Body of pancreas (tissue), 4 donors: ENCODE measurements around the gene NLGN1. TPM values are rescaled to one million over a fixed set of nuclear protein-coding genes. Genes with fewer than 3 reads are reported as not detected.

Source experiments
- ATAC-seq: fragments of 150-250 bp; one replicate; pipeline ENCODE4 v1.9.1; 2016
- DNase-seq, 4 donors: peaks; one replicate each; pipeline ENCODE4 v3.0.0-alpha.2; 2019
- H3K27ac ChIP-seq, 4 donors: fragments of 200-600 bp; sonication (generic); 1 replicate in 3 of 4; 2 replicates in 1 of 4; pipeline versions ENCODE4 v1.5.1 to v1.6.1; 2016 to 2019; ENCODE audit warnings: mild to moderate bottlenecking in 1 of 4, mixed read lengths in 1 of 4, moderate library complexity in 1 of 4
- H3K27me3 ChIP-seq, 2 donors: fragments of 200-600 bp; sonication (generic); one replicate each; pipeline ENCODE4 v1.6.0; 2016; ENCODE audit warnings: mild to moderate bottlenecking in 1 of 2
- H3K36me3 ChIP-seq, 2 donors: fragments of 200-600 bp; sonication (generic); replicated peaks in 1 of 2; 2 replicates each; pipeline ENCODE4 v1.5.1; 2016; ENCODE audit warnings: low read depth in 2 of 2; ENCODE audit not compliant: insufficient read depth in 1 of 2
- H3K4me1 ChIP-seq: fragments of 200-600 bp; sonication (generic); one replicate; pipeline ENCODE4 v1.6.0; 2016
- H3K4me3 ChIP-seq, 2 donors: fragments of 200-600 bp; sonication (generic); 1 replicate in 1 of 2; 2 replicates in 1 of 2; pipeline ENCODE4 v1.5.1; 2016 to 2019
- H3K9me3 ChIP-seq, 3 donors: fragments of 200-600 bp; sonication (generic); 1 replicate in 2 of 3; 2 replicates in 1 of 3; pipeline ENCODE4 v1.5.1; 2016
- CTCF ChIP-seq, 7 experiments: fragments of 450-650 bp in 4 of 7; fragments of 200-600 bp in 3 of 7; sonication (generic) in 3 of 7; IDR thresholded peaks; one replicate each; pipeline ENCODE4 v1.5.1; 2016 to 2019; ENCODE audit warnings: antibody characterized with exemption in 7 of 7
- POLR2A ChIP-seq, 3 donors: fragments of 450-650 bp; IDR thresholded peaks; one replicate each; pipeline ENCODE4 v1.6.1; 2016; ENCODE audit warnings: antibody characterized with exemption in 3 of 3, mild to moderate bottlenecking in 2 of 3
- WGBS, 2 donors: methylation state at CpG; one replicate each; pipeline ENCODE4 v1.1.5; 2017; 5-methylcytosine and 5-hydroxymethylcytosine counted together
- intact Hi-C: fragments of 100-400 bp; cut with DNase I; formaldehyde crosslinking; loops from one replicate; pipeline ENCODE4 v1.15.1; 2023
- total RNA-seq, 2 donors: library from RNA; depleted of rRNA; stranded (reverse); fragments of >200 nt; gene quantifications; one replicate each; pipeline ENCODE4 v1.1.0, GENCODE V29; 2016

NLGN1 gene
- total RNA-seq, 2 donors from 2014 or later = 0.52 to 1.3 TPM

- no peaks in the 10 kb centered on the region for H3K4me1 ChIP-seq
- no peaks in the 10 kb centered on the region for H3K27me3 ChIP-seq
- TF ChIP-seq POLR2A (IDR thresholded peaks at IDR 0.05) = no peak
- no peak for TF ChIP-seq CTCF (IDR thresholded peaks at IDR 0.05)
- H3K4me3 ChIP-seq = no peak overlapping the region
- no peaks in the 10 kb centered on the region for H3K36me3 ChIP-seq
- no peaks in the 10 kb centered on the region for H3K9me3 ChIP-seq
- ATAC-seq (no peak), DNase-seq (no peak)
- intact Hi-C loops = no loop called here
- WGBS, 2 donors = 70 to 82% methylated on average over 3 of the region's 3 CpGs
- H3K27ac ChIP-seq = no peak overlapping the region
Observed at GRCh38 chr3:173725507-173725906, 328.0 kb downstream of the NLGN1 start.

- DNase-seq (no peak), ATAC-seq (no peak)
- TF ChIP-seq POLR2A (IDR thresholded peaks at IDR 0.05) (no peak), CTCF (IDR thresholded peaks at IDR 0.05) (no peak)
- Histone ChIP-seq H3K9me3 (no peaks in the 10 kb centered on the region), H3K4me1 (no peaks in the 10 kb centered on the region), H3K36me3 (no peaks in the 10 kb centered on the region), H3K27ac (no peak overlapping the region), H3K27me3 (no peaks in the 10 kb centered on the region), H3K4me3 (no peak overlapping the region)
- intact Hi-C loops = no loop called here
- 69 to 79% methylated on average over 2 of the region's 2 CpGs for WGBS, 2 donors
Observed at GRCh38 chr3:173730391-173730790, 332.8 kb downstream of the NLGN1 start.

- Histone ChIP-seq H3K9me3 (no peaks in the 10 kb centered on the region), H3K27ac (no peak overlapping the region), H3K4me3 (no peak overlapping the region), H3K4me1 (no peaks in the 10 kb centered on the region), H3K27me3 (no peaks in the 10 kb centered on the region), H3K36me3 (no peaks in the 10 kb centered on the region)
- DNase-seq (no peak), ATAC-seq (no peak)
- 65 to 66% methylated on average over 4 of the region's 4 CpGs for WGBS, 2 donors
- intact Hi-C loops = no loop called here
- no peak for TF ChIP-seq CTCF (IDR thresholded peaks at IDR 0.05)
- TF ChIP-seq POLR2A (IDR thresholded peaks at IDR 0.05) = no peak
Observed at GRCh38 chr3:173732237-173732636, 334.7 kb downstream of the NLGN1 start.

GRCh38 chr3:173733029-173733652, 335.6 kb downstream of the NLGN1 start:
- no peaks in the 10 kb centered on the region for H3K36me3 ChIP-seq
- H3K27ac ChIP-seq = no peak overlapping the region
- intact Hi-C loops = no loop called here
- no peak overlapping the region for H3K4me3 ChIP-seq
- H3K27me3 ChIP-seq = no peaks in the 10 kb centered on the region
- ATAC-seq (no peak), DNase-seq (peak in 2 of 4 donors; percentile 6 to 11)
- H3K9me3 ChIP-seq = no peaks in the 10 kb centered on the region
- no peak for TF ChIP-seq POLR2A (IDR thresholded peaks at IDR 0.05)
- TF ChIP-seq CTCF (IDR thresholded peaks at IDR 0.05) = peak in 5 of 7 experiments; percentile 13 to 29 (median 29)
- 30 to 40% methylated on average over 1 of the region's 1 CpG for WGBS, 2 donors
- H3K4me1 ChIP-seq = no peaks in the 10 kb centered on the region

- WGBS, 2 donors = 57 to 59% methylated on average over 1 of the region's 1 CpG
- no peak for TF ChIP-seq POLR2A (IDR thresholded peaks at IDR 0.05)
- no peak for TF ChIP-seq CTCF (IDR thresholded peaks at IDR 0.05)
- Histone ChIP-seq H3K27me3 (no peaks in the 10 kb centered on the region), H3K4me1 (no peaks in the 10 kb centered on the region), H3K36me3 (no peaks in the 10 kb centered on the region), H3K9me3 (no peaks in the 10 kb centered on the region), H3K27ac (no peak overlapping the region), H3K4me3 (no peak overlapping the region)
- ATAC-seq (no peak), DNase-seq (no peak)
- intact Hi-C loops = no loop called here
Observed at GRCh38 chr3:173734473-173734872, 336.9 kb downstream of the NLGN1 start.
